Measurements from ENCODE around the gene CFAP46. TPM values are rescaled to one million over a fixed set of nuclear protein-coding genes. Genes with fewer than 3 reads are reported as not detected.

Gene CFAP46
- total and polyA plus RNA-seq, 10 of the 15 experiments (the other 5 are each of a cell fraction or from before 2014, with no cell fraction given): 0.01 to 0.18 (median 0.03) TPM; not detected in 7

- TF ChIP-seq RBBP5 (conservative IDR thresholded peaks at IDR 0.05): no peak
- TF ChIP-seq, protein P1, sequence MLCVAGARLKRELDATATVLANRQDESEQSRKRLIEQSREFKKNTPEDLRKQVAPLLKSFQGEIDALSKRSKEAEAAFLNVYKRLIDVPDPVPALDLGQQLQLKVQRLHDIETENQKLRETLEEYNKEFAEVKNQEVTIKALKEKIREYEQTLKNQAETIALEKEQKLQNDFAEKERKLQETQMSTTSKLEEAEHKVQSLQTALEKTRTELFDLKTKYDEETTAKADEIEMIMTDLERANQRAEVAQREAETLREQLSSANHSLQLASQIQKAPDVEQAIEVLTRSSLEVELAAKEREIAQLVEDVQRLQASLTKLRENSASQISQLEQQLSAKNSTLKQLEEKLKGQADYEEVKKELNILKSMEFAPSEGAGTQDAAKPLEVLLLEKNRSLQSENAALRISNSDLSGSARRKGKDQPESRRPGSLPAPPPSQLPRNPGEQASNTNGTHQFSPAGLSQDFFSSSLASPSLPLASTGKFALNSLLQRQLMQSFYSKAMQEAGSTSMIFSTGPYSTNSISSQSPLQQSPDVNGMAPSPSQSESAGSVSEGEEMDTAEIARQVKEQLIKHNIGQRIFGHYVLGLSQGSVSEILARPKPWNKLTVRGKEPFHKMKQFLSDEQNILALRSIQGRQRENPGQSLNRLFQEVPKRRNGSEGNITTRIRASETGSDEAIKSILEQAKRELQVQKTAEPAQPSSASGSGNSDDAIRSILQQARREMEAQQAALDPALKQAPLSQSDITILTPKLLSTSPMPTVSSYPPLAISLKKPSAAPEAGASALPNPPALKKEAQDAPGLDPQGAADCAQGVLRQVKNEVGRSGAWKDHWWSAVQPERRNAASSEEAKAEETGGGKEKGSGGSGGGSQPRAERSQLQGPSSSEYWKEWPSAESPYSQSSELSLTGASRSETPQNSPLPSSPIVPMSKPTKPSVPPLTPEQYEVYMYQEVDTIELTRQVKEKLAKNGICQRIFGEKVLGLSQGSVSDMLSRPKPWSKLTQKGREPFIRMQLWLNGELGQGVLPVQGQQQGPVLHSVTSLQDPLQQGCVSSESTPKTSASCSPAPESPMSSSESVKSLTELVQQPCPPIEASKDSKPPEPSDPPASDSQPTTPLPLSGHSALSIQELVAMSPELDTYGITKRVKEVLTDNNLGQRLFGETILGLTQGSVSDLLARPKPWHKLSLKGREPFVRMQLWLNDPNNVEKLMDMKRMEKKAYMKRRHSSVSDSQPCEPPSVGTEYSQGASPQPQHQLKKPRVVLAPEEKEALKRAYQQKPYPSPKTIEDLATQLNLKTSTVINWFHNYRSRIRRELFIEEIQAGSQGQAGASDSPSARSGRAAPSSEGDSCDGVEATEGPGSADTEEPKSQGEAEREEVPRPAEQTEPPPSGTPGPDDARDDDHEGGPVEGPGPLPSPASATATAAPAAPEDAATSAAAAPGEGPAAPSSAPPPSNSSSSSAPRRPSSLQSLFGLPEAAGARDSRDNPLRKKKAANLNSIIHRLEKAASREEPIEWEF (IDR thresholded peaks at IDR 0.05; ENCODE audit: insufficient replicate concordance, low read depth, low read length): no peak
- no peak for TF ChIP-seq KAT2A (conservative IDR thresholded peaks at IDR 0.05; ENCODE audit: control insufficient read depth, low read depth, low read length)
- no peak for TF ChIP-seq HDAC6 (IDR thresholded peaks at IDR 0.05; ENCODE audit: unreplicated experiment)
- TF ChIP-seq ZZZ3 (IDR thresholded peaks at IDR 0.05; ENCODE audit: control insufficient read depth, insufficient read length, low read depth): no peak
- TF ChIP-seq ZBTB33 (IDR thresholded peaks at IDR 0.05): no peak
Observed at GRCh38 chr10:132980426-132981172, 38.2 kb upstream of the CFAP46 start (continued).
